Measurements from ENCODE around the gene PRDX5. TPM values are rescaled to one million over a fixed set of nuclear protein-coding genes. Genes with fewer than 3 reads are reported as not detected.
A peak's percentile ranks its signal among the peaks of the same experiment; 100 is the strongest.

Gene PRDX5
- total and polyA plus RNA-seq, 2 donors (not counting 1 experiment from before 2014, with no cell fraction given): 50.4 to 95.5 TPM

- Mint-ChIP-seq H3K4me3 (peak overlapping the region; percentile 89), H3K27ac (peak overlapping the region; percentile 94), H3K4me1 (peaks cover 67% of the 10 kb centered on the region), H3K27me3 (no peaks in the 10 kb centered on the region), H3K9me3 (ENCODE audit: insufficient read depth) (no peaks in the 10 kb centered on the region)
- intact Hi-C loops (cut with micrococcal nuclease): no loop called here
- Histone ChIP-seq H3K36me3 (replicated peaks in 1 of 2; ENCODE audit: control extremely low read depth in 1 of 2, control insufficient read depth in 1 of 2, extremely low read depth in 1 of 2, insufficient read depth in 2 of 2, low read length in 1 of 2) (peaks cover 2 to 29% of the 10 kb centered on the region in 2 experiments), H3K4me2 (replicated peaks; ENCODE audit: low read depth, low read length, poor library complexity, severe bottlenecking) (peak overlapping the region; percentile 98), H4K20me1 (ENCODE audit: control insufficient read depth, insufficient read depth, low read length, poor library complexity, severe bottlenecking) (peaks cover 31% of the 10 kb centered on the region), H3K9ac (ENCODE audit: low read length) (no peak overlapping the region), H2AFZ (ENCODE audit: insufficient read depth, low read depth, low read length, poor library complexity, severe bottlenecking) (no peak overlapping the region), H3K4me1 (ENCODE audit: control insufficient read depth in 2 of 2, insufficient read depth in 2 of 2, low read length in 2 of 2) (peaks cover 38 to 54% of the 10 kb centered on the region in 2 donors), H3K79me2 (ENCODE audit: control insufficient read depth, insufficient read depth, low read length) (peaks cover 37% of the 10 kb centered on the region), H3K27ac (ENCODE audit: low read length in 2 of 2) (peak overlapping the region in 1 of 2 donors; percentile 100), H3K4me3 (ENCODE audit: control extremely low read depth in 1 of 5, extremely low read depth in 1 of 5, insufficient read depth in 1 of 5, low read depth in 2 of 5, low read length in 4 of 5) (no peak overlapping the region), H3K9me3 (ENCODE audit: control extremely low read depth in 1 of 3, control insufficient read depth in 2 of 3, insufficient read depth in 1 of 3, low read length in 2 of 3) (no peaks in the 10 kb centered on the region), H3K27me3 (replicated peaks in 1 of 4; ENCODE audit: control extremely low read depth in 1 of 4, control insufficient read depth in 3 of 4, insufficient read depth in 4 of 4, low read length in 3 of 4) (no peaks in the 10 kb centered on the region)
- POLR2A ChIA-PET: interaction anchor here (0.7 kb wide), 1 partner anchor 1501 kb away, joined by 6 read pairs; no protein-coding TSS in a partner anchor
- no peak for ATAC-seq (ENCODE audit: low read depth)
- WGBS (ENCODE audit: insufficient coverage): no CpG with 5 or more reads among the region's 8 CpGs
- TF ChIP-seq EZH2 (IDR thresholded peaks at IDR 0.05; ENCODE audit: borderline replicate concordance, insufficient read depth, low read depth, low read length, poor library complexity, severe bottlenecking): no peak
- TF ChIP-seq CTCF (IDR thresholded peaks at IDR 0.05): no peak
- CTCF ChIA-PET: interaction anchor here (0.7 to 4.1 kb wide), 5 partner anchors 21 to 352 kb away, joined by 3 to 14 read pairs (median 3); partner anchors contain the start of genes ESRRA, PRDX5 and TRMT112
- no peak for DNase-seq
Observed at GRCh38 chr11:64338716-64339115, 20.8 kb downstream of the PRDX5 start.

GRCh38 chr11:64339286-64339685 is 21.4 kb downstream of the PRDX5 start:
- peak; percentile 34 for DNase-seq
- Histone ChIP-seq H2AFZ (ENCODE audit: insufficient read depth, low read depth, low read length, poor library complexity, severe bottlenecking) (peak overlapping the region; percentile 56), H3K4me3 (ENCODE audit: control extremely low read depth in 1 of 5, extremely low read depth in 1 of 5, insufficient read depth in 1 of 5, low read depth in 2 of 5, low read length in 4 of 5) (peak overlapping the region; percentile 16 to 89 (median 81)), H3K9ac (ENCODE audit: low read length) (peak overlapping the region; percentile 94), H3K27ac (ENCODE audit: low read length in 2 of 2) (peak overlapping the region; percentile 89 to 100), H3K36me3 (replicated peaks in 1 of 2; ENCODE audit: control extremely low read depth in 1 of 2, control insufficient read depth in 1 of 2, extremely low read depth in 1 of 2, insufficient read depth in 2 of 2, low read length in 1 of 2) (peaks cover 2 to 35% of the 10 kb centered on the region in 2 experiments), H3K27me3 (replicated peaks in 1 of 4; ENCODE audit: control extremely low read depth in 1 of 4, control insufficient read depth in 3 of 4, insufficient read depth in 4 of 4, low read length in 3 of 4) (no peaks in the 10 kb centered on the region), H3K4me2 (replicated peaks; ENCODE audit: low read depth, low read length, poor library complexity, severe bottlenecking) (peak overlapping the region; percentile 98), H3K79me2 (ENCODE audit: control insufficient read depth, insufficient read depth, low read length) (peaks cover 37% of the 10 kb centered on the region), H3K9me3 (ENCODE audit: control extremely low read depth in 1 of 3, control insufficient read depth in 2 of 3, insufficient read depth in 1 of 3, low read length in 2 of 3) (no peaks in the 10 kb centered on the region), H4K20me1 (ENCODE audit: control insufficient read depth, insufficient read depth, low read length, poor library complexity, severe bottlenecking) (peaks cover 36% of the 10 kb centered on the region), H3K4me1 (ENCODE audit: control insufficient read depth in 2 of 2, insufficient read depth in 2 of 2, low read length in 2 of 2) (peaks cover 38 to 53% of the 10 kb centered on the region in 2 donors)
- Mint-ChIP-seq H3K4me1 (peaks cover 66% of the 10 kb centered on the region), H3K4me3 (peak overlapping the region; percentile 89), H3K27ac (peak overlapping the region; percentile 94), H3K27me3 (no peaks in the 10 kb centered on the region), H3K9me3 (ENCODE audit: insufficient read depth) (no peaks in the 10 kb centered on the region)
- ATAC-seq (ENCODE audit: low read depth): no peak
- CTCF ChIA-PET: interaction anchor here (0.7 to 5.5 kb wide), 5 partner anchors 16 to 351 kb away, joined by 3 to 63 read pairs (median 14); partner anchors contain the start of genes ESRRA, PRDX5 and TRMT112
- POLR2A ChIA-PET: interaction anchor here (1.4 to 1.9 kb wide), 2 partner anchors 7 to 439 kb away, joined by 4 to 8 read pairs; partner anchors contain the start of gene SF1
- TF ChIP-seq EZH2 (IDR thresholded peaks at IDR 0.05; ENCODE audit: borderline replicate concordance, insufficient read depth, low read depth, low read length, poor library complexity, severe bottlenecking) (no peak), CTCF (IDR thresholded peaks at IDR 0.05) (no peak)
- intact Hi-C loops (cut with micrococcal nuclease): no loop called here
- WGBS (ENCODE audit: insufficient coverage): 50% methylated on average over 1 of the region's 4 CpGs

All from B cell (primary cell).